ENCODE data around the gene ST8SIA5. TPM values are rescaled to one million over a fixed set of nuclear protein-coding genes. Genes with fewer than 3 reads are reported as not detected.

Gene ST8SIA5
- total RNA-seq, 1 donor from 2014 or later: 0.20 TPM

DNA sequence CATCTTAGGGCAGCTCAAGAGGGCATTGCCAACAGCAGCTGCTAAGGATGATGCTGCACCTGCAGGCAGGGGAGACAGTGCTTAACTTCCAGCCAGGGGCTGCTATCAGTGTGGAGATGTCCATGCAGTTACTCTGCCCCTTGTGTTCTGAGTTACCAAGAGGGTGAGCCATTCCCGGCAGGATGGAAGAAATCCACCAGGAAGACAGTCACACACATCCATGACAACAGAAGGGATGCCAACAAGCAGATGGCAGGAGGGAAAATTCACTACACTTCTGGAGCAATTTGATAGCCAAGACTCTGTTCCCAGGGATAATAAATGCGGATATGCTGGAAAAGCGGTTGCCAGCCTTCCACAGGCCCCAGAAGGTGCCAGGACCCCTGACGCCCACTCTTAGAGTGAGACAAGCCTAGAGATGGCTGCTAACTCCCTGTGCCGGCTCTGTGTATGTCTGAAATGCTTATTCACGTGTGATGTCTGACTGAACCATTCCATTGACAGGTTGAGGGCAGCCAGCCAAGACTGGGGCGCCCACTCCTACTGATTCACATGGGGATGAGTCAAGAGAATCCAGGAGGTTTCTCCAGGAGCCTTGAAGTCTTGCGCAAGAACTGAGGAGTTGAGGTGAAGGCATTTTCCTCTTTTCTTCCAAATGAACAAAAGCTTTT, 124.3 kb downstream of the ST8SIA5 start:
- DNase-seq (ENCODE audit: low spot score in 2 of 2, unreplicated experiment in 2 of 2): peak in 1 of 2 experiments; percentile 34
- Mint-ChIP-seq H3K4me3 (no peak overlapping the region), H3K27me3 (ENCODE audit: low read depth) (peaks cover 39% of the 10 kb centered on the region), H3K9me3 (peaks cover 10% of the 10 kb centered on the region), H3K27ac (no peak overlapping the region), H3K36me3 (no peaks in the 10 kb centered on the region), H3K4me1 (no peaks in the 10 kb centered on the region)
- TF ChIP-seq, protein P1, sequence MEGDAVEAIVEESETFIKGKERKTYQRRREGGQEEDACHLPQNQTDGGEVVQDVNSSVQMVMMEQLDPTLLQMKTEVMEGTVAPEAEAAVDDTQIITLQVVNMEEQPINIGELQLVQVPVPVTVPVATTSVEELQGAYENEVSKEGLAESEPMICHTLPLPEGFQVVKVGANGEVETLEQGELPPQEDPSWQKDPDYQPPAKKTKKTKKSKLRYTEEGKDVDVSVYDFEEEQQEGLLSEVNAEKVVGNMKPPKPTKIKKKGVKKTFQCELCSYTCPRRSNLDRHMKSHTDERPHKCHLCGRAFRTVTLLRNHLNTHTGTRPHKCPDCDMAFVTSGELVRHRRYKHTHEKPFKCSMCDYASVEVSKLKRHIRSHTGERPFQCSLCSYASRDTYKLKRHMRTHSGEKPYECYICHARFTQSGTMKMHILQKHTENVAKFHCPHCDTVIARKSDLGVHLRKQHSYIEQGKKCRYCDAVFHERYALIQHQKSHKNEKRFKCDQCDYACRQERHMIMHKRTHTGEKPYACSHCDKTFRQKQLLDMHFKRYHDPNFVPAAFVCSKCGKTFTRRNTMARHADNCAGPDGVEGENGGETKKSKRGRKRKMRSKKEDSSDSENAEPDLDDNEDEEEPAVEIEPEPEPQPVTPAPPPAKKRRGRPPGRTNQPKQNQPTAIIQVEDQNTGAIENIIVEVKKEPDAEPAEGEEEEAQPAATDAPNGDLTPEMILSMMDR (IDR thresholded peaks at IDR 0.05; ENCODE audit: unreplicated experiment): no peak

DNA sequence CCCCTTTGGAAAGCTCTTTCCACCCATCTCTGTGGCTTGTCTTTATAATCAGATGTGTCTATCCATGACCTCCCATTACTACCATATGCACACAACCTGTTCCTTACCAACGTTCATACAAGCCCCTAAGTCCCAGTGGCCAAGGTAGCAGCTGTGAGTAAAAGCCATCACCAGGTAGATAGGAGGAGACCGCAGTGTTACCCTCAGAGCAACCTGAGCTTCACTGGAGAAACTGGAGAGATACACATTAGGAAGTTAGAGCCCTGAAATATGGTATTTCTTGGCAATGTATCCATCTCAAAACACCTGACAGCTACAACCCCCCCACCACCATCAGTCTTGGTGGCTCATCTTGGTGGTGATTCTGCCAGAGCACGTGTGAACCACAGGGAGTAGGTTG, 125.9 kb downstream of the ST8SIA5 start:
- no peaks in the 10 kb centered on the region for H3K36me3 Mint-ChIP-seq
- no peak overlapping the region for H3K4me3 Mint-ChIP-seq
- H3K4me1 Mint-ChIP-seq: no peaks in the 10 kb centered on the region
- TF ChIP-seq, protein P1 (IDR thresholded peaks at IDR 0.05; ENCODE audit: unreplicated experiment): no peak
- DNase-seq (ENCODE audit: low spot score in 2 of 2, unreplicated experiment in 2 of 2): no peak
- H3K27ac Mint-ChIP-seq: no peak overlapping the region
- H3K27me3 Mint-ChIP-seq (ENCODE audit: low read depth): peaks cover 36% of the 10 kb centered on the region
- peaks cover 10% of the 10 kb centered on the region for H3K9me3 Mint-ChIP-seq

DNA sequence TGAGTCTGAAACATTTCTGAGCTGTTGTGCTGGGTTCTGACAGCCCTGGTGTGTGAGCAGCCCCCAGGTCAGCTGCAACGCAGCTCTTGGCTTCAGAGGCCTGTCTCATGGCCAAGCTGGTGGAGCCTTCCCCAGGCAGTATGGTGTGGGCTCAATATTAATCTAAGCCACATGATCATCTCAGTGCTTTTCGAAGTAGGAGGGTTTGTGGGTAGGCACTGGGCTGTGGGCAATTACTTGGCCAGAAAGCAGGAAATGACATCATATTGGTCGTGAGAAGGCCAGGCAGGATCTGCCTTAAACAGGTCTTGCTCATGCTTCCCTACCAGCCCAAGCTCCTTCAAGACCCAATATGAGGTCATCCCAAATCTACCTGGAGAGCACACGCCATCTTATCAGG, 126.7 kb downstream of the ST8SIA5 start:
- no peak overlapping the region for H3K27ac Mint-ChIP-seq
- H3K27me3 Mint-ChIP-seq (ENCODE audit: low read depth): peaks cover 42% of the 10 kb centered on the region
- no peaks in the 10 kb centered on the region for H3K4me1 Mint-ChIP-seq
- no peak overlapping the region for H3K4me3 Mint-ChIP-seq
- H3K9me3 Mint-ChIP-seq: peaks cover 10% of the 10 kb centered on the region
- DNase-seq (ENCODE audit: low spot score in 2 of 2, unreplicated experiment in 2 of 2): no peak
- no peaks in the 10 kb centered on the region for H3K36me3 Mint-ChIP-seq
- TF ChIP-seq, protein P1 (IDR thresholded peaks at IDR 0.05; ENCODE audit: unreplicated experiment): no peak

DNA sequence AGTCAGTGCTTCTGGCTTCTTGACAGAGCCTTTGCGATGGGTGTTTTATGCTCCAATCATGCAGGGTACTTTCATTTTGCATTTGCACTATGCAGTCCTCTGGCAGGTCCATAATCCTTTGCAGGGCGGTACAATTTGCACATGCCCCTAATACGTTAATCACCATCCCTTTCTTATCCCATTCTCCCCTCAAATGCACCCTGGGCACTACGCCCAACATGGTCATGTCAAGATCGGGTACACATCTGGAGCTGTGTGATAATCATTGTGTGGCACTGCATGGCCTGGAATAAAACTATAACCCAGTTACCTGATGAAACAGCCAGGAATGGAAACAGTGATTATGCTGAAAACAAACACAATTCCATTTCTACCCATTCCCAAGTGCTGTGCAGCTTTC, 127.5 kb downstream of the ST8SIA5 start:
- H3K27ac Mint-ChIP-seq: no peak overlapping the region
- H3K4me1 Mint-ChIP-seq: no peaks in the 10 kb centered on the region
- H3K36me3 Mint-ChIP-seq: no peaks in the 10 kb centered on the region

DNA sequence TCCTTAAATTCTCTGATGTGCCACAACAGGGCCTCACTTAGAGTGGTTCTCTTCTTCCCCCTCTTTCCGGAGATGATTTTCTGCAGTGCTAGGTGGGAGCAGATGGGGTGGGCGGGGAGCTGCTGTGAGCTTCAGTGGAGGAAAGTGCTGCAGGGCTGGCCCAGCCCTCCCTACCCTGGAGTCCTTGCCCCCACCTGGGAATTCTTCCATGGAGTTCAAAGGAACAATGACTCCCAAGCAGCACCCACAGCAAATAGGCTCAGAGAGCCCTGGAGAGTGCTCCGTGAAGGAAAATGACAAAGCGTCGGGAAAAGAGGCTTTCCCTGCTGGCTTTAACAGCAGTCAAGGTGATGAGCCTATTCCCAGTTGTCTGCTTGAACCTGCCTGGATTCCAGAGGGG, 128.6 kb downstream of the ST8SIA5 start:
- no peak for DNase-seq (ENCODE audit: low spot score in 2 of 2, unreplicated experiment in 2 of 2)
- peaks cover 6% of the 10 kb centered on the region for H3K9me3 Mint-ChIP-seq
- no peaks in the 10 kb centered on the region for H3K36me3 Mint-ChIP-seq
- no peaks in the 10 kb centered on the region for H3K4me1 Mint-ChIP-seq
- TF ChIP-seq, protein P1 (IDR thresholded peaks at IDR 0.05; ENCODE audit: unreplicated experiment): no peak
- H3K27me3 Mint-ChIP-seq (ENCODE audit: low read depth): peaks cover 45% of the 10 kb centered on the region
- H3K4me3 Mint-ChIP-seq: no peak overlapping the region
- no peak overlapping the region for H3K27ac Mint-ChIP-seq

More for the DNA sequence above, 127.5 kb downstream of the ST8SIA5 start:
- H3K4me3 Mint-ChIP-seq: no peak overlapping the region
- H3K9me3 Mint-ChIP-seq: peaks cover 10% of the 10 kb centered on the region
- H3K27me3 Mint-ChIP-seq (ENCODE audit: low read depth): peaks cover 45% of the 10 kb centered on the region
- TF ChIP-seq, protein P1 (IDR thresholded peaks at IDR 0.05; ENCODE audit: unreplicated experiment): no peak
- DNase-seq (ENCODE audit: low spot score in 2 of 2, unreplicated experiment in 2 of 2): no peak
